HG03064 (cell line): ENCODE results near the gene LRG1.

Experiments used
- ATAC-seq: cut with Tn5 transposase; IDR thresholded peaks from one replicate; pipeline ENCODE4 v1.9.1; 2021; ENCODE audit warnings: low read depth; ENCODE audit not compliant: unreplicated experiment

LRG1 gene

GRCh38 chr19:4513248-4513647, 26.6 kb downstream of the LRG1 start:
- ATAC-seq = no peak

GRCh38 chr19:4512070-4512469, 27.8 kb downstream of the LRG1 start:
- ATAC-seq = no peak

GRCh38 chr19:4511300-4512054, 28.4 kb downstream of the LRG1 start:
- no peak for ATAC-seq

- no peak for ATAC-seq
Observed at GRCh38 chr19:4510435-4511255, 29.2 kb downstream of the LRG1 start.

GRCh38 chr19:4508698-4509097, 31.1 kb downstream of the LRG1 start:
- ATAC-seq = no peak

- no peak for ATAC-seq
Observed at GRCh38 chr19:4507804-4508203, 32.0 kb downstream of the LRG1 start.

- no peak for ATAC-seq
Observed at GRCh38 chr19:4507150-4507452, 32.7 kb downstream of the LRG1 start.

- no peak for ATAC-seq
Observed at GRCh38 chr19:4506449-4507149, 33.2 kb downstream of the LRG1 start.

- ATAC-seq = no peak
Observed at GRCh38 chr19:4505570-4506448, 34.0 kb downstream of the LRG1 start.

GRCh38 chr19:4504891-4505569, 34.8 kb downstream of the LRG1 start:
- no peak for ATAC-seq

- ATAC-seq = no peak
Observed at GRCh38 chr19:4504297-4504701, 35.5 kb downstream of the LRG1 start.

- ATAC-seq = no peak
Observed at GRCh38 chr19:4503825-4504170, 36.0 kb downstream of the LRG1 start.

- no peak for ATAC-seq
Observed at GRCh38 chr19:4503132-4503824, 36.6 kb downstream of the LRG1 start.

- no peak for ATAC-seq
Observed at GRCh38 chr19:4502282-4503131, 37.3 kb downstream of the LRG1 start.

GRCh38 chr19:4501691-4502090, 38.1 kb downstream of the LRG1 start:
- no peak for ATAC-seq

- ATAC-seq = no peak
Observed at GRCh38 chr19:4500841-4501591, 38.8 kb downstream of the LRG1 start.

- no peak for ATAC-seq
Observed at GRCh38 chr19:4499855-4500254, 40.0 kb downstream of the LRG1 start.

- no peak for ATAC-seq
Observed at GRCh38 chr19:4499318-4499717, 40.5 kb downstream of the LRG1 start.
